ENCODE measurements around the gene CASZ1. TPM values are rescaled to one million over a fixed set of nuclear protein-coding genes. Genes with fewer than 3 reads are reported as not detected.

CASZ1 gene
- total RNA-seq, 1 experiment from 2014 or later: 1.1 TPM

DNA sequence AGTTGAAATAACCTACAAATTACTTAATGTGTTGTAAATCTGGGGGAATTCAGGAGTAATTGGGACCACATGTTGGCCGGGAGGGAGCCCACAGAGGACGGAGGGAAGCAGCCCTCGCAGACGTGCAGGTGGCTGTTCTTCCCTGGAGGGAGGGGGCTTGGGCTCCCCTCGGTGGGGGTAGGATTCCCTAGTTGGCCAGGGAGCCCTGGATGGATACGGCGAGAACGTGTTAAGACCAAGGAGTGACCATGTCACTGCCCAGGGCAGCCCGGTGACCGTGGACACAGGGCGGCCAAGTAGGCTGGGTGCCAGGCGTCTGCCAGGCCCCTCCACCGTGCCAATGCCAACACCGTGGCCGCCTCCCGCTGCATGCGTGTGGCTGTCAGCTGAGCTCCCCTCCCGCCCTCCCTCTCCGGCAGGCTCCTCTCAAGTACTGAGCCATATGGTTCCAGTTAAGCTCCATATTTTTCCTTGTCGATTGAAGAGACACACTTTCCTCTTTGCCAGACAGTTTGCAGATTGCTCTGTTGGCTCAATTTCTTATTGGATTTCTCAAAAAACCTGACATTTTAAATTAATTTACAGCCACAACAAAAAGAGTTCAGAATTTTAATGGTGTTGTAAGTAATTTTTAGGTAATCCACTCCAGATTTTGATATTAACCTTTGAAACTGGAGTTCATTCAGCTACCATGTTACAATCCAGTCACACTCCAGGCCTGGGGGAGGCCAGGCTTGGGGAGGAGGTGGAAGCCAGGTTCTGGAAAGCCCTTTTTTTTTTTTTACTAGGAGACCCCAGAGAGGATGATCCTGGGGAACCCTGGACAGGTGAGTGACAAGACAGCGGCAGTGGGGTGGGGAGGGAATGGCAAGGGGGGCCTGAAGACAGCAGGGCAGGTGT lies 71.2 kb downstream of the CASZ1 start:
- no peak for DNase-seq (ENCODE audit: low spot score)

DNA sequence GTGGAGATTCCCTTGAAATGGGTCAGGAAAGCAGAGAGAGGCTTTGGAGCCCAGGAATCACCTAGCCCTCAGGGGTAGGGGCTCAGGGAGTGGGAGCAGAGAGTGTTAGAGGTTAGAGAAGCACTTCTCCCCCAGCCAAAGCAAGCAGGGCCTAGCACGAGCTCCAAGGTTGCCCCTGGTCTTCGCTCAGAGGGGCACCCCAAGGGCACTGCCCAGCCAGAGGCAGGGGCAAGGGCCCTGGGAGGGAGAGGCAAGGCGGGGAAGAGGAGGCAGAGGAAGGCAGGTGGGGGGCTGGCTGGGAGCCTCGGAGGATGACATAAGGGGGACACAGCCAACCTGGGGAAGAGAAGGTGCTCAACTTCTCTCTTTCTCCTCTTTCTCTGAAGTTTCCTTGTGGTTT lies 71.9 kb downstream of the CASZ1 start:
- no peak for DNase-seq (ENCODE audit: low spot score)

DNA sequence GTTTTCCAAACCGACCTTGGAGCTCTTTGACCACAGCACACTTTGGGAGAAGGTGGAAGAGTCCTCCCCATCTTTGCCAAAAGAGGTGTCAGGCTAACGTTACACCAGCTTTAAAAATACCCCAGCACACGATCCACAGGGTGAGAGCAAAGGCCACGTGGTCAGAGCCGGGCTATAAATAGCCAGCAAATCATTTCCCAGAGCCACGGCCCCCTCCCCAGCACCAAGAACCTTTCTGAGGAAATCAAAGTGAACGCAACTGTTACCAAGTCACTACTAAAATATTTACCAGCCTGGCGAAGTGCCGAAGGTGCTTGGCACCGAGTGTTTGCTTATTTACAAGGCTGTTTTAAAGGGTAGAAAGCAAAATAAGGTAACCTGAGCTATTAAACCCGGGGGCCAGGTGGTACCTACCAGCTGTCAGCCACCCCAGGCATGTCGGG lies 72.4 kb downstream of the CASZ1 start:
- peak; percentile 40 for DNase-seq (ENCODE audit: low spot score)

DNA sequence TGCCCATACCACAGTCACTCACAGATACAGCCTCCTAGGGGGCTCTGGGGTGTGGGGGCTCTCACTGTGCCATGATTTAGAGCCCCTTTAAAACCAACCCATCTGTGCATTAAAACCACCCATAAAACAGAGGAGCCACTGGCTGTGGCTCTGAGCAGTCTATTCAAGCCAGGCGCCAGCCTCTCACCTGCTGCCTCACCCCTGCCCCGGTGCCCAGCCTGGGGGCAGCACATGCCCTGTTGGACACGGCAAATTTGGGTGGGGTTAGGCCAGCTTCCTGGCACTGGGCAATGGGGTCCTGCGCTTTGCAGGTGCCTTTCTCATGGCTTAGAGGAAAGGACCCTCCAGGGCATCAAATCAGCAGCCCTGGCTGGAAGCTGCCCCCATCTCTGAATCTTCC lies 73.1 kb downstream of the CASZ1 start:
- no peak for DNase-seq (ENCODE audit: low spot score)

GRCh38 chr1:10722803-10723202 lies 73.6 kb downstream of the CASZ1 start:
- DNase-seq (ENCODE audit: low spot score): no peak

DNA sequence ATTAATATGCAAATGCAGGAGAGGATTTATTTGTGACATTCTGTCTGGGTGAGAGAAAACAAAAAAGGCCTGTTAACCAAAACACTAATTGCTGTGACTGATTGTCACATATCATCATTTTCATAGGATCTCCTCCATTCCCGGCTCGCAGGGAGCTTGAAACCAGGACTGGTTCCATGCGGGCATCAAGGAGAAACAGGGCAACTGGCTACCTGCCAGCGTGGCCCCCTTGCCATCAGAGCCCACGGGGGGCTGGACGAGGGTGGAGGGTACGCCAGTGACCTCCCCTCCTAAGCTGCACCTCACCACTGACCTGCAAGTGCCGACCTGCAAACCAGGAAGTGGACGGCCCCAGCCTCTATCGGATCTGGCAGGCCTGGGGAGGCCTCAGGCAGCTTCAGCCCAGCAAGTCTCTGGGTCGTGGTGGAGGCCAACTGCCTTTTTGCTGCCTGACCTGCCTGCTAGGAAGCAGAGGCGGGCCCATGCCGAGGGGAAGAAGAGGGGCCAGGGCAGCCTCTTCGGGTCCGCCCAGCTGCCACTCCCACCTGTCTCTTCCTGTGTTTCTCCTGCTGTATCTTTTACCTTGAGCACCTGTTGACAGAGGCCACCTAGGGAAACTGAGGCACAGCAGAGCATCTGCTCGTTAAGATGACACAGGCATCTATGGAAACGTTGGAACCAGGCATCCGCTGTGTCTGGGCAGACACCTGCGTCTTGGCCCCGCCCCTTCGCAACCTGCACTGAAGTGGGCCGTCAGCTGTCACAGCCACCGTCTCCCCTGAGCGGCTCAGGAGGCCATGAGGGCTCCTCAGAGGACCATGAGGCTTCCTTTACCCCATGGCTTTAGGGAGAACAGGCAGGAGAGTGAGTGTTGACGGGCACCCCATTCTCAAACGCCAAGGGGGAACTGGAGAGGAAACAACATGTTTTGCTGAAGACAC lies 74.8 kb downstream of the CASZ1 start:
- DNase-seq (ENCODE audit: low spot score): no peak

DNA sequence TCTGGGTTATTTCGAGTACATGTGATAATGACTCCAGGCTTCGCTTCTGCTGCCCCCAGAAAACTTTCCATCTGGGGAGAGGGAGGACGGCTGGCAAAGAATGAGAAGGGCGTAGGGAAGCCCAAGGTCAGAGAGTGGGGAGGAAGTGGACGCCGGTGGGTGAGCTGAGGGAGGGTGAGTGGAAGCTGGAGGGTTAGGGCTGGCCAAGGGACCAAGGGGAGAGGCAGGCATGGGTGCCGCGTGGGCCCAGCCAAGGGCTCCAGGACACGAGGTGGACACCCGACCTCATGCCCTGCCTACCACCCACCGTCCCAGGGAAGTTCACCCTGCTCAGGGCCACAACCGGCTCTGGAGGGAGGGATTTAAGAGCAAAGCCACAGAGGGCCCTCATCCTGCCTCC lies 75.8 kb downstream of the CASZ1 start:
- DNase-seq (ENCODE audit: low spot score): no peak

- no peak for DNase-seq (ENCODE audit: low spot score)
Measured at GRCh38 chr1:10718083-10718415, 78.4 kb downstream of the CASZ1 start.

GRCh38 chr1:10717296-10718082 lies 79.0 kb downstream of the CASZ1 start:
- DNase-seq (ENCODE audit: low spot score): no peak

DNA sequence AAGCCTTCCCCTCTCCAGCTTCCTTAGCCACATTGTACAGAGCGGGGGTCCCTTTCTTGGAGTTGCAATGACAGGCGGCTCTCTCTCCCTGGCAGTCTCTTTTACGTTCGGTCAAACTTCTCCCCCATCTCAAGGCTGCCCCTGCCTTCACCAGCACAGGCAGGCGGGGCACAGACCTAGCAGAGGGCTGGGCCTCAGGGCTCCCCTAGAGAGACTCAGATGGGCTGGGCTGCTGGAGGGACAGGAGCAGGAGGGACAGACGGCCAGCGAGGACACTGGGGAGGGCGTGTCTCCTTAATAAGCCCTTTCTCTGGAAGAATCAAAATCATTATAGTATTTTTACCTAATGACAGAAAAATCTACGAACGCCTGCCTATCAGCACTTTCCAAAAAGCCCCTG lies 79.6 kb downstream of the CASZ1 start:
- DNase-seq (ENCODE audit: low spot score): no peak

DNA sequence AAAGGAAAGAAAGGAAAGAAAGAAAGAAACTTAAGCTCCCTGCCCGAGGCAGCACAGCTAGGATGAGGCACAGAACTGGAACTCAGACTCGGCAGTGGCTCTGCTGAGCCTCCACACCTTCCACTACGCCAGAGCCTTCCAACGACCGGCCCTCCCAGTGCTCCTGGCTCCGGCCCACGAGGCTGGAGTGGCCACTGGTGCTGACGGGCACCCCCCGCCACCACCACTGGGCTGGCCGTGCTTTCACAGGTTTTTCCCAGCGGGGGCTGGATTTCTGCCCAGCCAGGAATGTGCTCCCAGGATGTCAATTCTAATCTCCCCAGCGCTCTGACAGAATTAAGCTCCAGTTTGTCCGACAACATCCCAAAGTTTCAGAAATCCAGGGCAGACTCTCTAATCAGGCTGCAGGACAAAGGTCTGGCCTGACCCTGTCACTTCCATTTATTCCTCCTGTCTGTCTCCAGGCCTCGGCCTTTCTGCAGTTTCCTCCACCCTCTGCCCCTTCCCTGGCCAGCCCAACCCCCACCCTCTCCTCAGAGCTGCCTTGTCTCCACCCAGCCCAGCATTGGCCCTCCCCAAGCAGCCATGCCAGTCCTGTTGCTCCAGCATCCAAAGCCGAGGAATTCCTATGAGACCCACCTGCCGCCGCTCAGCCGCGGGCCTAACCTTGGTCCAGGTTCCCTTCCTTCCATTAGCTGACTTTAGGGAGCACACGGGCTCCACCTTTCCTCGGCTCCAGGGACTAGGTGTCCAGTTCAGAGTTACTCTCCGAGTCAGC lies 81.9 kb downstream of the CASZ1 start:
- peak; percentile 59 for DNase-seq (ENCODE audit: low spot score)

DNA sequence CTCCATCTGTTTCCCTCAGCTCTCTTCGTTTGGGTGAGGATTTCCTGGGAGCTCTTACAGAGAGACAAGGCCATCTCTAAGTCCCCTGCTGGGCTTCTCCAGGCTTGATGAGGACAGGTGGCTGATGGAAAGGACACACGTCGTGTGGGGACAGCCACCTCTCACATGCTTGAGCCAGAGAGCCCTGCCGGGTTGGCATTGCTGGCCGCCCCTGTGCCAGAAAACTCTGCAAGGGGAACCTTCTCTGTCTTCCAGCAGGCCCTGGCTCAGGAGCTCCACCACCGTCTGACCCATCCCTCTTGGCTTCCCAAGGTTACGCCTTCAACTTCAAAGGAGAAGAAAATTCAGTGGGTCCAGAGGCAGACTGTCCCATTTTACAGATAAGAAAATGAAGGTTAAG lies 82.8 kb downstream of the CASZ1 start:
- no peak for DNase-seq (ENCODE audit: low spot score)

- no peak for DNase-seq (ENCODE audit: low spot score)
Measured at GRCh38 chr1:10712568-10713362, 83.7 kb downstream of the CASZ1 start.

GRCh38 chr1:10710489-10710888 lies 86.0 kb downstream of the CASZ1 start:
- no peak for DNase-seq (ENCODE audit: low spot score)

DNA sequence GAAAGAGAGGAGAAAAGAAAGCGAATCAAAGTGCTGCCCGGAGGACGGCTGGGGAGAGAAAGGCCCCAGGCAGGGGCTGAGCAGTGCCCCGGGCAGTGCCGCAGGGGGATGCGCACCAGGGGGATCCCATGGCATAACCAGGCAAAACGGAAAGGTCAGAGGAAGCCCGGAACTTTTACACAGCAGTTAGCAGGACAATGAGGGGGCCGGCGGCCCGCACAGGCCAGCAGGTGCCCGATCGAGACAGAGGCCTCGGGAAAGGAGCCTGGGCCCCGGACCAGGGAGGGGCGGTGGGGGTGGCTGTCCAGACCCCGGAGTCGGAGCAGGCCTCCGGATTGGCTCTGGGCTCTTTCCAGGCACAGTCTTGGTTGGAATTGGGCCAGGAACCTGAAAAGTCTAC lies 86.8 kb downstream of the CASZ1 start:
- no peak for DNase-seq (ENCODE audit: low spot score)

- DNase-seq (ENCODE audit: low spot score): no peak
Measured at GRCh38 chr1:10709165-10709564, 87.3 kb downstream of the CASZ1 start.

DNA sequence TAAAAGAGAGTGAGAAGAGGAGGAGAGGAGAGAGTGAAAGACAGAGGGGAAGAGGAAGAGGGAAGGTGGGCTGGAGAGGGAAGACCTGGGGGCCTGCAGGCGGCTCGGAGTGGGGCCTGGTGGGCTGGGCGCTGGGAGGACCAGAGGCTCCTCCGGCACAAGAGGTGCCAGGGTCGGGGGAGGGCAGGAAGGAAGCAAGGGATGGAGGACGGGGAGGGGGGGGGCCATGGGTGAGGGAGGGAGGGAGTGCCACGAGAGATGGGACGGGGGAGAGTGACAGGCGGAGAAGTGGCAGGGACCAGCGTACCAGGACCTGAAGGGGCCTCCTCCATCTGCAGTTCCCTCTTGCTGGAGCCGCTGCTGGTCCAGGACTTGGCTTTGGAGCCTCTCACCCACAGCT lies 87.7 kb downstream of the CASZ1 start:
- no peak for DNase-seq (ENCODE audit: low spot score)

- DNase-seq (ENCODE audit: low spot score): no peak
Measured at GRCh38 chr1:10707208-10707607, 89.2 kb downstream of the CASZ1 start.

DNA sequence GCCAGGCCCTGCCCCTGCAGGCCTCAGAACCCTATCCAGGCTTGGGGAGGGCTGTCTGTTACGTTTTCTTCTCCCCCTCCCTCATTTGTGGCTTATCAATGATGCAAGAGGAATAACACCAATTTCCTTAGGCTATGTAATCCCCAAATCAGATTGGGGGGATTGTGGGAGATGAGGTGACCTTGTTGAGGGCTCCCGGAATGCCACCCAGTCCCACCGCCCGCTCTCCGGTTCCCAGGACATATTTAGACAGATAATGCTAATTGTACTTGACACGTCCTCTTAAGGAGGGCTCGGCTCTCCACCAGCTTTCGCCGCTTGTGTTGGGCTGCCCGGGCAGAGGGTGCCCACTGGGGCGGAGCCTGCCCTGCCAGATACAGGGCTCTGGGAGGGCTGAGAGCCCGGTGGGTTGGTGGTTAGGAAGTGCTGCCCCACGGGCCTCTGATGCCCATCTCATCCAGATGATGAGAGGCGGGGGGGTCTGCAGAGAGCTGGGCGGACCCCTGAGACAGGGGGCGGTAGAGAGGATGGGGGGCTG lies 90.0 kb downstream of the CASZ1 start:
- no peak for DNase-seq (ENCODE audit: low spot score)

- no peak for DNase-seq (ENCODE audit: low spot score)
Measured at GRCh38 chr1:10705953-10706352, 90.5 kb downstream of the CASZ1 start.

Measured in A172 (cell line).